Globus pallidus (tissue), 1 donor: ENCODE measurements around the gene CDRT4.
A peak's percentile ranks its signal among the peaks of the same experiment; 100 is the strongest.

Experiments used
- DNase-seq: peaks from one replicate; pipeline ENCODE4 v3.0.0-alpha.2; 2015; ENCODE audit warnings: low spot score

The CDRT4 gene

DNA sequence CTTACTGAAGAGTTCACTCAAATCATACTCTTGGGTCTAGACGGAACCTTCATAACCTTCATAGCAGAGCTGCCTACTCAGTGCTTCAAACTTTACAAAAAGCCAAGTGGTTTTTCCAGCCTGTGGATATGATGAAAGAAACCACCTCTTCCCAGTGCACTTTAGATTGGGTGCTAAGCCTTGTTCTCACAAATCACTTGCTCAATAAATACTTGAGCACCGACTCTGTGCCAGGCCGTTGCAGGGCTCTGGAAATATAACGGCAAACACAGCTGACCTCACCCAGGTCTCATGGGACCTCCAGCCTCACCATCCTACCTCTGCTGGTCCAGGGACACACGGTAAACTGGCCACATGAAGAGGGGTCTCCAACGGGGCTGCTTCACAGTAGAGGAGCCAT lies 35.7 kb downstream of the CDRT4 start:
- DNase-seq = no peak

DNA sequence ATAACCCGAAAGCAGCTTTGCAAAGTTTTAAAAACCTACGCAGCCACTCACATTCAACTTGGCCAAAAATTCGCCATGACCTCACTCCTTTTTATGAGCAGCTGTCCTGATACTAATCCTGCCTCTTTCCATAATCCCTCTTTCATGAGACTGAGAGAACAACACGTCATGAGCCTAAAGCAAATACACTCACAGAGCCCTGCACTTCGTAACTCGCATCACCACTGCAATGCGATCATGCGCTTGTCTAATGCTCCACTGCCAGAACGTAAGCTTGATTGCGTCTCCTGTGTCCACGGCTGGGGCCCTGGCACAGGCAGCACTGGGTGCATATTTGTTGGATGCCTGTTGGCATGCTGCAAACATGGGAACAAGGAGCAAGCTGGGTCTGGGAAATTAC lies 36.2 kb downstream of the CDRT4 start:
- no peak for DNase-seq

DNA sequence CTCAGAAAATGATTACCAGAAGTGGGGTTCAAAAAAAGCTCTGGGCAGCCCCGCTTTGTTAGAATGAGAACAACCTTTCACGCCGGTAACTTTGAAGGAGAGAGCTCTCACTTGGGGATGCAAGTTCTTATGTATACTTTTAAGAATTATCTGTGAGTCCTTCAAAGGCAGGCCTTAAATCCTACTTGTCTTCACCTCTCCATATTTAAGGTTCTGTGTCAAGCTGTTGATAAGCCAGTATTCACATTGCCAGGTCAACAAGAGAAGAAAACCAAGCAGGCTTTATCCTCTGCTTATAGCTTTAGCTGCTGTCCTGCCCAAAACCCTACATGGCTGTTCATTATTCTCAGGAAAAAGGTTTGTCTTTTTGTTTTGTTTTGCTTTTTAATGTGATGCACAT lies 42.9 kb downstream of the CDRT4 start:
- no peak for DNase-seq

DNA sequence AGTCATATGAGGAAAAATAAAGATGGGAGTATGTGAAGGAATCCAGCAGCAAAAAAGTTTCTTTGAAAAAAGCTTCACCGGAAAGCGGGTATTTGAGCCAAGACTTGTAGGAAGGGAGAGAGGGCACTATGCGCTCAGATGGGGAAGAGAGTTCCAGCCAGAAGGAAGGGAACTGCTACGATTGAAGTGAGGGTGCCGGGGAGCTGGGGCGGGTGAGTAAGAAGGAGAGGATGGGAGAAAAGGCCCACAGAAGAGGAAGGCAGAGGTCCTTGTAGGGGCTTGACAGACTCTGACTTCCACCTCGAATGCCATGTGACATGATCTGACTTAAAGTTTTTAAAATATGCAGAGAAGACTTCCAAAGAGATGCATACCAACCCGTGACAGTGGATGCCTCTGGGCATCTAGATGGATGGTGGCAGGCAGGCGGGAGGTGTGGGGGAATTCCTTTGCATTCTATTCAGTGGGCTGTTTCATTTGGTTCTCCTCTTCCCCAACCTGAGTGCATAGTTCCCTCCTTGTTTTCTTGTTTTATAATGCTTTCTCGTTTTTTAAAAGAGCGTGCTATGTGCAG lies 44.9 kb downstream of the CDRT4 start:
- no peak for DNase-seq

DNA sequence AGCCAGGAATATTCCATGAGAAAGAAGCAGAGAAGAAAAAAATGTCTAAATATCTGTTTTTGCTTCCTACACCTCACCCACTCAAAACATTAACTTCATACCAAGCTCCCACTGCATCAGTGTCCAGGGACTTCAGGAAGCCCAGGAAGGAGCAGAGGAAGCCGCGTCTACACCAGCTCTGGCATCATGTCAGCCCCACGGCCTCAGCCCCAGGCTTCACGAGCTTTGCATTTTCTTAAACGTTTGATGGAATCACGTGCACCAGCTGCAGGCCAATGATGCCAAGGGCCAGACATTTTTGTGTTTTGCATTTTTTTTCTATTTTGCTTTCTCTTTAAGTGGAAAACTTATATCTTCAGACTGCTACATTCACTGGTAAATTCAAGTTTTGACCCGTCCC lies 48.6 kb downstream of the CDRT4 start:
- DNase-seq = no peak

DNA sequence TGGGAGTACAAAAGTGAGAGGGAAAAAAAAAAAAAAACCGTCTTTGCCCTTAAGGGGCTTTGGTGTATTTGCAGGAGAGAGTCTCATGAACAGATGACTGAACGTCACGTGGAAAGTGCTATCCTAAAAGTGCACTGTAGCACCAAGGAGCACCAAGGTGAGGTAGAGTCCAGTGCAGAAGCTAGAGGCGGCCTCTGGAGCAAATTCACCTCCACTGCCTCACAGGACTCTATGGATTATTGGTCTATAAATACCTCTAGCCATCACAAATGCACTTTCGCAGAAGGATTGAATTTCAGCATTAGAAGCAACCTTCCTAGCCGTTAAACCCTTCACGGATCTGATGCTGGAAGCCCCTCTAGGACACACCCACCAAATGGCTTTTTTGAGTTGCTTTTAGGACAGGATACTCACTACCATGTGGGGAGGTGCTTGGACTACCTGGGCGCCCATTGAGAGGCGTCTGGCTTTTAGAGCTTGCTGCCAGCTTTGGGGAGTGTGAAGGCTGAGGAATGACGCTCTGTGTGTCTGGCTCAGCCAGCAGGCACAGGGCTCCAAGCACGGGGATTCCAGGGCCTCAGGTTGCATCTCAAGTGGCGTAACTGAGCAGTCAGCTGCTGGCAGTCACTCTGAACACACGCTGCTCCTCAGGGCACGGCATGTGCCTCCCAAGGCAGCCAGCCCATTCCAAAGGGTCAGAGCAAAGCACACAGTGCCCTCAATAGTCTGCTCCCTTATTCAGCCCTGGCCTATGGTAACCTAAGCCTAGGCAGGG lies 52.7 kb downstream of the CDRT4 start:
- DNase-seq = peak; percentile 63

DNA sequence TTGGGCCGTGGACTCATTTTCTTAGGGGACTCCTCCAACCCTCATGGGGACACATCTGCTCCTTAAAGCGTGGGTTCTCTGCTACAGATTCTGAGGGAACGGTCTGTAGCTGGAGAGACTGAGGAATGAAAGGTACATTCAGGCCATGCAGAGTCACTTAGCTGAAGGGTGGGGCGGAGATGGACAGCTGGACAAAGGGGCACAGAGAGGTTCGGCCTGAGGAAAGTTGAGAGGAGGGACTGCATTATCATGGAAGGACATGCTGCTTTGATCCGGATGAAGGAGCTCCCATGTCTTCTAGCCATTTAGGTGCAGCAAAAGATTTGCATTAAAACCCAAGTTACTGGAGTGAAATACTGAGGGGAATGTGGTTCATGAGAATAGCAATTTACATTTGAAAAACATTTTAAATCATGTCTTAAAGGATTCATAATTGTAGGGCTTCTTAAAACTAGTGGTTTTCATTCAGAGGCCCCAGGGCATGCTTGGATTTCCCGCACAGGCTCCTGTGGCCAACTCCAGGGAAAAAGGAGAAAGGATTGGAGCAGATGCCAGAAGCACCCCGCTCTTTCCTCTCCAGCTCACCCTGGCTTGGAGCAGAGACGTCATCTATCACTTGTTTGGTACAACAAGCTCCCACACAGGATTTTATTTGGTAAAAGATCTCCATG lies 54.2 kb downstream of the CDRT4 start:
- no peak for DNase-seq

DNA sequence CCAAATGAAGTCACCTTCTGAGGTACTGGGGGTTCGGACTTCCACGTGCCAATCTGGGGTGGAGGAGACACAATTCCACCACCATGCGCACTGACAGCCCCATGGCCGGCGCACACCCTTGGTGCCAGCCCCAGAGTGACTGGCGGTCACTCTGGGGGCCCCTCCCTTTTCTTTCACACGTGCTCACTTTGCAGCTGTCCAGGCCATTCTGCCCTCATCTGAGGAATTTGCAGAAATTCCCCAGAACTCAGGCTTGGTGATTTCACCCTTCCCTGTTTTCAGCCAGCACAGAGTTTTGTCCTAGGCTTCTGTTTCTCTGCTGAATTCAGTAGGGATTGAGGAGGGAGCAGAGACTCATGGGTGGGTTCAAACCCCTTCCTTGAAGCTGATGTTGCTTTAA lies 54.8 kb downstream of the CDRT4 start:
- no peak for DNase-seq

DNA sequence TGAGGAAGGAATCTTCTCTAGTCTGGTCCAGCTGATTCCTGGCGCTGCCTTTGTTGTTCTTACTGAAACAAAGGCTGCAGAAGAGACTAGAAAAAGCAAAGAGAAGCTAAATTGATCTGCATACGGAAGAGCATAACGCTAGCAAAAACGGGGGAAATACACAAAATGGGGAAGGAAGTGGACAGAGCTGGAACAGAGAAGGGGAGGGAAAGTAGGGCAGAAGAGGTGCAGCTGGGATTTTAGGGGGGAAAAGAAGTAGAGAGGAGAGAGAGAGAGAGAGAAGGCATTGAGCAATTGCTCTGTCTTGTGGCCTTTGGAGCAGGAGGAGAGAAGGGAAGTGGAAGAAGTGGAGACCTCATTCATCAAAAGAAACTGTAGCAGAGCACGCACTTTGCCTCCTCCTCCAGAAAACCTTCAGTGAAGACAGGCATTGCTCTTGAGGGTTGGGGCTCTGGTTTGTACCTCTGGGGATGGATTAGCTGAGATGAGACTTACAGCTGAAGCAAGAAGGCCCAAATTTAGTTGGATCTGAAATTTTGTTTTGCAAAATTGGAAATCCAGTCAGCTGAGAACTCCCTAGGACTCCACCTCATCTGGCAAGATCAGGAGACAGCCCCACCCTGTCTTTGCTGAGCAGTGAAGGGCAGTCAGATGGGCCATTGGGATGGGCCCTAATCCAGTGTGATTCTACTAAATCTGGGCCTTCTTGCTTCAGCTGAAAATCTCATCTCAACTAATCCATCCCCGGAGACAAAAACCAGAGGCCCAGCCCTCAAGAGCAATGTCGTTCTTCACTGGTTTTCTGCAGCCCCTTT lies 55.8 kb downstream of the CDRT4 start:
- no peak for DNase-seq

DNA sequence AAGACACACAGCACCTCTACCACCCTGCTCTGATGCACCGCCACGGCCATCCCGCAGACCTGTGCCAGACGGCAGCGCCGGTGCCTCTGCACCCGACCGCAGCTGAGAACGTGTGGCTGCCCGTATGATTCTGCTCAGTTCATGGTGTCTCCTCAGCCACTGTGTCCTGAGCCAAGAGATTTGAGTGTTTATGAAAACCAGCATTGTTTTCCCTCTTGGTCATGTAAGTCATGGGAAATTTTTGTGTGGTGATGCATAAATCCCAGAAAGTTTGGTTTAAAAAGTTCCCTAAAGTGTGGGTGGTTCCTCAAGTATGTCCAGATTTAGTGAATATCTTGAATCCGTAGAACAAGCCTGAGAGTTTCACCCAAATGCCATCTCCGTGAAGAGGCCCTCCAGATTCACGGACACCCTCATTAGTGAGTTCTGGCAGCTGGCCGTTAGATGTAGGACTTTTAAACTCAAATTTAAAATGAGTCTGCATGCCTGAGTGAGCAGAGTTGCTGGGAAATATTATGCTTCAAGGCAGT lies 57.6 kb downstream of the CDRT4 start:
- DNase-seq = peak; percentile 74

DNA sequence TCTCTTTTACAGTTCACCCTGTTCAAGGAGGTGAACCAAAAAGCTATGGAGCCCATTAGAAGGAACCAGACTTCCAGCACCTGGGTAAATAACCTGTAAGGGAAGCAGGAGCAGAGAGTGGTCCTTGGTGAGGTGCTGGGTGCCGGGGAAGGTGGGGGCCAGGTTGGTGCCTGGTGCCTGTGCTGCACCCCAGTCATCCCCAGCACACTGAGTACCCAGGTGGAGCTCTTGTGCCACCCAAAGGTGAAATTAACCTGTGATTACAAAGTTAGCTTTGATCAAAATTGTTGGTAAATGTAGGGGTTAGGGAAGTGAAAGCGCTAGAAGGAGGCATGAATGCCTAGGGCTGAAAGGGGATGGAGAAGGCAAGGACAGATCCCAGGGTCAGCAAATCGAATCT lies 58.6 kb downstream of the CDRT4 start:
- no peak for DNase-seq

DNA sequence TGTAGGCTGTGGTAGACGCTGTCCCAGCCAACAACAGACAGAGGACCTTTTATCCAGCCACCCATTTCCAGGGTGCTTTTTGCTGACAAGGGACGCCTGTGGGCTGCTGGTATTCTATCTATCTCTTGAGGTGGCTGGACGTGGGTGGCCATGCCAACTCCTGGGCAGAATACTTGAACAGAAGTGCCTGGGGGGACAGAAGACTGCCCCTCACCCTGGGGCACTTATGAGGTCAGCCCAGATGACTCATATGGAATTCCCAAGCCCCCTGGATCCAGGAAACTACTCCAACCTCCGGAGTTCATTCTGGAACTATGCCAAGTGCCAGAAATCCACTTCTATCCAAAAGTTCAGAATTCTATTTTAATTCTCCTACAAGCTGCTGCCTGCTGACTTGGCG lies 61.3 kb downstream of the CDRT4 start:
- DNase-seq = no peak

DNA sequence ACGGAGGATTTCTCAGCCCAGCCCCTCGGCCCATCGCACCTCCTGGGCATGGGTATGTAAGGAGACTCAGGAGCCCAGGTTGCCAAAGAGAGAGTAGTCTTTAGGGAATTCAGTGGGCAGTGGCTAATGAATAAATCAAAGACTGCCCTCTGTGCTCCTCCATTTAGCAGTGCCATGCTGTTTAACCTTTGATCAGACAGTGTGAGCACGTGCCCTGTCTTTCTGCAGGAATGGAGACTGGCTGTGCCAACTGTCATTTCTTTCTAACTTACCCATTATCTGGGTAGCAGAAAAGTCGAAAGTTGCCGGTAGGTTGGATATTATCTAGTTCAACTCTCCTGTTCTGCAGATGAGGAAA lies 62.4 kb downstream of the CDRT4 start:
- no peak for DNase-seq

DNA sequence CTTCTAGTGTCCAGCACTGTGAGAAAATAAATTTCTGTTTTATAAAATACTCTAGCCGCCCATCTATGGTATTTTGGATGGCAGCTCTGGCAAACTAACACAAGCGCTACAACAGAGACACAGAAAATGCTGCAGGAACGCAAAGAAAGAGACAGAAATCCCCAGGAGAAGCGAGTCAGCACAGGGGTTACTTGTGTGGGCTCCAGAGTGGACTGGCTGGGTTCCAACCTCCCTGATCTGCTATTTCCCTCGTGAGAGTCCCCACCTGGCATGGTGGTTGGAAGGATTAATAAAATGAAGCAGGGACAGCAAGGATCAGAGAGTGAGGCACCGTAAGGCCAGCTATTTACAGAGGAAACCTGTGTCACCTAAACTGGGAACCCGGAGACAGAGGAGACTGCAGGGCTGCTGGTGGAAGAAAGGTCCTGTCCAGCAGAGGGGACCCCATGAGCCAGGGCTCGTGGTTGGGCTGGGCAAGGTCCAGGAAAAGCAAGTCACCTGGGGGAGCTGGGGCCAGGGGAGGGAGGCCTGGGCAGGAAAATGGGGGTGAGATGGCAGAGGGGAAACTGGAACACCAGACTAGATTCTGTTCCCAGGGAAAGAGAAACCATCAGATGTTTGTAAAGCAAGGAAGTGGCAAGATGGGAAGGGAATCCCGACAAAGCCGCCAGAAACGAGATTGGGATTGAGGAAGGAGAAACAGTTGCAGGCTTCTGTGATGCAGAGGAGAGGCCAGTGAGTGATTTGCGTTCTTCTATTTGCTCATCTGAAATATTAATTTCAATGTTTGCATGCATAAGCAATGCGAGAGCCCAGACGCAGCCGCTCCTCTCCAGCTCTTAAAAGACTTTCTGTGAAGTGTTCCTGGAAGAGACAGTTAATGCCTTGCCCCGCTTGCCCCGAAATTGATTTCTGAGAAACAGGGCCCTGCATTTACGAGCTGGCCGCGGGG lies 63.0 kb downstream of the CDRT4 start:
- no peak for DNase-seq

DNA sequence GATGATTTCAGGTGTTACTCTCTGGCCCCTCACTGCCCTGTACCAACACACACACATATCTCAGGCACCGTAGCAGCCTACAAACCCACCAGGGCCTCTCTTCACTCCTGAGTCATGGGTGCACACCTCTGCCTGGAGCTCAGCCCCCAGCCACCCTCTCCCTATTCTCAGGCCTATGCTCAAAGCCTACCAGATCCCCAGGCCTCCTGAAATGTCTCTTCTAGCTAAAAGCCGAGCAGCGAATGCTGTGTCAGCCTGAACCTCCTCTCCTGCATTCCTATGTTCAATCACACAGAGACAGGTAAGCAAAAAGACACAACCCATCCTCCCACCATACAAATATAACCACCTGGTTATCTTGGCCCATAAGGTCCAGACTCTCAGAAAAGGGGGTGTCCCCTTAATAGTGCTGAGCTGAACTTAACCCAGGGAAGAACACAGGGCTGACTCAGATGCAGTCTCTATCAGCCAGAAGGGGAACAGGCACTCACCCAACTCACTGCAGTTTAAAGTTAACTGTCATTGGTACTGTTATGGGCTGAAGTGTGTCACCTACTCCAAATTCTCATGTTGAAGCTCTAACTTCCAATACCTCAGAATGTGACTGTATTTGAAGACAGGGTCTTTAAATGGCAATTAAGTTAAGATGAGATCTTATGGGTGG lies 64.0 kb downstream of the CDRT4 start:
- DNase-seq = no peak

DNA sequence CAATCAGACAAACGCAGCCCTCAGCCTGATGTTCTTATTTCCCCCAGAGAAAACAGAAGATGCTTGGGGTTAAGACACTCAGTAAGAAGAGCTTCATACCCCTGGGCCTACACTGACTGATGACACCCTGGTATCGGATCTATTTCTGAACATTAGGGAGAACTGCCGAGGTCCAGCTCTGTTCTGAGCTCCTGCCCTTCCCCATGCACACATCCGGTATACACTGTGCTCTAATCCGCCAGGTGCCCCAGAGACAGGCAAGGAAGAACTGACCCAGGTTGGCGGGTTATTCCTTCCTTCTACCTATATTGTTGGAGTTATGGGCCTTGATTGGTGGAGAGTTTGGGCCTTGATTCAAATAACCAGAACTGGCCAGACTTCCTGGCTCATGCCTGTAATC lies 68.0 kb downstream of the CDRT4 start:
- no peak for DNase-seq

DNA sequence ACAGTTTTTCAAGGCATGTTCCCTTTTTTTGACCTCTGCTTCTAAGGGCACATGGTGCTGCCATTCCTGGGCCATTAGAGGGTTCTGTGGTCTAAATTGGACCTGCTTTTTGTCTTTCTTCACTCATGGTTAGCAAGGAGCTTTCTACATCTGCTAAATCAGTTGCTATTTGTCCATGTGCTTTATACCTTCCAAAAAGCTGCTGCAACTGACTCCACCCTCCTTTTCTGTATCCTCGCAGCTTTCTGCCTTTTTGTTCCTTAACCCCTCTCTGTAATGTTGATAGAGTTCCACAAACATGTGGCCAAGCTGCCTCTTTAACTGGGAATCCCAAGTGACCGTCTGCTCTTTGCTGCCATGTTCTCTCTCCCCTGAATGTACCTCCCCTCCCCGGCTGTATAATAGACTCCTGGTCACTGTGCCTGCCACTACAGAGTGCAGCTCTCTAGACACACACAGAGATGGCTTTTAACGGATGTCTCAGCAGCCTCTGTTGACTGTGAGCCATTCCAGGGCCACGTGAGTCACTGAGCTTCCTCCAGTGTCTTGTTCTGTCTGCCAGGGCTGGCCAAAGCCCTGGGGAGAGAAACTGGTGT lies 68.6 kb downstream of the CDRT4 start:
- DNase-seq = peak; percentile 60

DNA sequence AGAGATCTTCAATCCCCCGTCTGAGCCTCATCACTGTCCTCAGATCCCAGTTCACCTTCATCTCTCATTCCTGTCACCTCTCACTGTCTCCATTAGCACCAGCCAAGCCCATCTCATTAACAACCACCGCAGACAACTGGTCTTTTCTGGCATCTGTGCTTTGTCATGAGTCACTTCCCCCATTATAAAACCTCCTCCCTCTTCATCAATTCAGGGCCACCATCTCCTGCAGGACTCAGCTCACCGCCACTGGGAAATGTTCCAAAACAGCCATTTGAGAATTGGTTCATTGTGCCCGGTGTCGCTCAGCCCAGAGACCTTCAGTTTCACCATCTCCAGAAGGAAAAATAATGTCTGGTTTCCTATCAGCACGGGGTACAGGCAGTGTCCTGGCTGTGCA lies 69.1 kb downstream of the CDRT4 start:
- DNase-seq = peak; percentile 55

DNA sequence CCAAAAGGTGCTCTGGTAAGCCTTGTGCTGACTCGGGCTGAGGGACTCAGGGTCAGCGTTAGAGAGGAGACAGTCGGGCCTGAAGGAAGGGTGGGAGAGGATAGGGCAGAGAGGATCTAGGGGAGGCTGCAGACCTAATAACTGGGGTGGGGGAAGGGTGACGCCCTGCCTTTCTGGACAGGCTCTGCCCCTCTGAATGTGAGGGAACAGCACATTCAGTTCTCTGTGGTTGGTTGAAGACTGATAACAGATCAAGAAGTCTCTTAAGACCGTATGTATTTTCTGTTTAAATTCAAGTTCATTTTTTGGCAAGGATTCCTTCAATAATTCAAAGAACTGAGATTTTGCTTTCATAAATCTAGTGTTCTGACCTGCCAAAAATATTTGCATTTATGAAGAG lies 69.8 kb downstream of the CDRT4 start:
- DNase-seq = no peak

DNA sequence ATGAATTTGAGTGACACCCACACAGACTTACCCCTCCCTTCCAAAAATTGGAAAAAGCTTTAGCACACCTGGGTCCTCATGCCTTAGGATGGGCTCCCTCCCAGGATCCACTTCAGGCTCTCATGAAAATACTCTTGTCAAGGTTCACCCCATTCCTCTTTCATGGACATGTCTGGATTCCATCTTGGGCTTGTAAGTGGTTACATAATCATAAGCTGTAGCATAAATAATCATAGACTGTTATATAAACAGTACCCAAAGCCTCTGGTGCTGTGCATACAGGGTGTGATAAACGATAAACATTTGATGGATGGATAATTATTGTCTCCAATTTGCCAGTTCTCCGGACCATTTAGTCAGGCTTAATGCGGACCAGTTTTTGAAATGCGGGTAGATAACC lies 72.3 kb downstream of the CDRT4 start:
- DNase-seq = no peak
